Cortex of kidney (tissue), 1 donor: ENCODE results near the gene ARFGEF3.

ENCODE experiments used
- DNase-seq: peaks from one replicate; lab custom pipeline; 2025; lab: John Stamatoyannopoulos, UW

ARFGEF3 gene

DNA sequence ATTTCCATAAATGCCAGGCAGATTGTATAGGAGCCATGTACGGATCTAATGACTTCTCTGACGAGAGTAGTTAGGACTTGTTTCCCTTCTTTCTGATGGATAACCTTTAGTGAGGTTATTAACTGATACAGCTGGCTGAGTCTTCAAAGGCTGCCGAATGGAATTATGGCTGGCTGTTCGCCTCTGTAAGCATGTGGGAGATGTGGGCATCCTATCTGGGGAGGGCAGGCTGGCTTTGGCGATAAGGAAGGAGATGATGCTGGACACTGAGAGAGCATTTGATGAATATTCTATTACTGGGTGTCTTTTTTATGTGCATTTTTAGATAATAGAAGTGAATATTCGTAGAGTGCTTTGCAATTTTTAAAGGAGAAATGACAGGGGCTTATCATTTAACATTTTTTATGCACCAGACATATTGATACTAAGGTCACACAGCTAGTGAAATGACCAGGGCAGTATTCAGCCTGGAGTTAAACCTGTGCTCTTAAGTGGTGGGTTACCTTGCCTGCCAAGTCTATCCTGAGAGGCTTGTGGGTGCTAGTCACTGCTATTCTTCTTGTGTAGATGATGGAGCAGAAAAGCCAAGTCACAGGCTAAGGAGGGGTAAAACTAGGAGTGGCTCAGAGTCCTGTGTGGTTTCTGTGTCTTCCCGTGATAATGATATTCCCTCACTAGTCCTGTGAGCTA, 53.5 kb downstream of the ARFGEF3 start:
- no peak for DNase-seq

- no peak for DNase-seq
Observed at GRCh38 chr6:138218449-138218848, 56.7 kb downstream of the ARFGEF3 start, which contains the start of gene PBOV1. Gene PBOV1, minus strand, starts transcription at chr6:138218491. Its CDS starts 96 bp downstream, at chr6:138218395.

GRCh38 chr6:138219398-138219797, 57.7 kb downstream of the ARFGEF3 start:
- DNase-seq, result no peak

DNA sequence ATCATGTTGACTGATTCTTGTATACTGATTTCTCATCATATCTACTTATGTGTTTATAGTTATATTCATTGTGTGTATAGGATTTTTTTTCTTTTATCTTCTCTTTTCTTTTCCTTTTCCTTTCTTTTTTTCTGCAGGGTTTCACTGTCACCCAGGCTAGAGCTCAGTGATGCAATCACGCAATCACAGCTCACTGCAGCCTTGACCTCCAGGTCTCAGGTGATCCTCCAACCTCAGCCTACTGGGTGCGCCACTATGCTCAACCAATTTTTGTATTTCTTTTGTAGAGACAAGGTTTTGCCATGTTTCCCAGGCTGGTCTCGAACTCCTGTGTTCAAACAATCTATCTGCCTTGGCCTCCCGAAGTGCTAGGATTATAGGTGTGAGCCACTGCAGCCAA, 58.2 kb downstream of the ARFGEF3 start:
- no peak for DNase-seq

- no peak for DNase-seq
Observed at GRCh38 chr6:138222901-138223546, 61.3 kb downstream of the ARFGEF3 start.

DNA sequence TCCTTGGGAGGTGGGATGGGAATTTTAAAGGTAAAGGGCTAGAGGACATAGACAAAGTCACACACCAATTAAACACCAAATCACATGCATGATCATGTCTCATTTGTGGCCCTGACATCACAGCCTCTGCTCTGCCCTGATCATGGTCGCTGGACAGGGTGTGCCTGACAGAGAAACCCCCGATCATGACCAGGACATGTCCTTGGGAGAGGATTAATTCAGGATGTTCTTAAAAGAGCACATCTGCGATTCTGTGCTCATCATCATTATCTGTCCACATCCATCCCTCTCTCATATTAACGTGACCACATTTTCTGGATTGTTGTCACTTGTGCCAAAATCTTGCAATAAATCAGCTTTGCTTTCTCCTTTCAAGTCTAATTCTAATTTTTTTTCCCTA, 64.2 kb downstream of the ARFGEF3 start:
- DNase-seq, result no peak

DNA sequence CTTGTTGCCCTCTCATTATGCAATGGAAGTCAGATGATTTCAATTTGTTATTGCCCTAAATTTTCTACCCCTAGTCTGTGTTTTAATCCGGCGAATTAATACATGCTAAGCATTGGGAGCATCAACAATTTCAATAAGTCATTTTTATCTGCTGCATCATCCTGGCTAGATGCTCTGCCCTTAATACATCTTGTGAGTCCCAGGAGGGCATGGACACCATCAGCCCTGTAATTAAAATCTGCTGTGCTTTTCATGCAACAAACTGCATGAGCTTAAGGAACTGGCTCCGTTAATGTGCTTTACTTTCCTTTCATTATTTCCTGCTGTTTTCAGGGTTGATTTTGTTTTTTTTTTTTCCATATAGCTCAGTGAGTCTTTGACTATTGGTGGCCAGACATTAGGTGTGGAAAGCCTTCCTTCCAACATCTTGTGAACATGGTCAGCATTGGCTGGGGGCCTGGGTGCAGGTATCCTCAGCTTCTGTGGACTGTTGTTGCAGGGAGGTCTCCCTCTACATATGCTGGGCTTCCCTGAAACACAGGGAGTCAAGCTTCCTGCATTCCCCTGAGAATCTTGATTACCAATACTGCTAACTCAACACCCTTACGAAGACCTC, 65.1 kb downstream of the ARFGEF3 start:
- no peak for DNase-seq

- no peak for DNase-seq
Observed at GRCh38 chr6:138227316-138227781, 65.6 kb downstream of the ARFGEF3 start.

GRCh38 chr6:138229072-138229471, 67.3 kb downstream of the ARFGEF3 start:
- DNase-seq, result no peak

DNA sequence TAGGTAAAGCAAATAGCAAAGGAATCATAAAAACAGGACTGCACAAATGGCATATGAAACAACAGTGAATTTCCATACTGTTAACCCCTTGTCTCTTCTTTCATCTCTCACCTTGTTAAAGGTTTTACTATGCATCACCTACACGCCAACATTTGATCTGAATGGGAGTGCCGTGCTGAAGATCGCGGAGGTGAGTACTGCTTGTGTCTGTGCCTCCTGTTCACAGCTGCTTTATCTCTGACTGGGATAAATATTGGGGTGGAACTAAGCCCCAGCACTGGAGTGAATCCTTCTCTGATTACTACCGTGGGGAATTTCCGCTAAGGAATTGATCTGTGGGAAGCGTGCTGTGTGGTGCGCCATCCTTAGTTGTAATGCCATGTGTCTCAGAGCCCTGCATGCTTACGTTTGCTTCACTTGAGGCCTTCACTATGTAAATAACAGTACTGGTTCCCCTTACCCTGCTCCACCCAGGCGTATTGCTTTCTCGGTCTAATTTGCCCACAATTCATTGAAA, 68.0 kb downstream of the ARFGEF3 start:
- DNase-seq, result no peak

- DNase-seq, result no peak
Observed at GRCh38 chr6:138230221-138230620, 68.5 kb downstream of the ARFGEF3 start.

GRCh38 chr6:138230759-138231380, 69.1 kb downstream of the ARFGEF3 start:
- DNase-seq, result no peak

DNA sequence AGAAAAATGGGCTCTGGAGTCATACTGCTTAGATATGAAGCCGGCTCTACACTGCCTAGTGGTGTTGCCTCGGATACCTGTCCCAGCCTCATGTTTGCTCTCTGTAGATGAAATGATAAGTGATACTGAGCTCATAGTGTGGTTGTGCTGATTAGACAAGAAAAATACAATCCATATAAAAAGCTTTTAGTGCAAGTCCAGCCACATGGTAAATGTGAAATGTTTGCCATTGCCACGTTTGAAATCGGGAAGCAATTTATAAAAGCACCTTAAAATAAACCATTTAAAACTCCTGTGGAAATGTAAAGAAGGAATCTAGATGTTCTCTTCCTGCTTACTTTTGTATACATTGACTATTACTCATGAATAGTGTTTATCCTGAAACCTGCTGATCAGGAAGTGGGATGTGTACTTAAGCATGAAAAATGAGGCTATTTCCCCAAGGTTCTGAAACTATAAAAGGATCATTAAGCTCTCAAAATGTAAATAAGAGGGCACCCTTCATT, 69.7 kb downstream of the ARFGEF3 start:
- DNase-seq, result no peak

DNA sequence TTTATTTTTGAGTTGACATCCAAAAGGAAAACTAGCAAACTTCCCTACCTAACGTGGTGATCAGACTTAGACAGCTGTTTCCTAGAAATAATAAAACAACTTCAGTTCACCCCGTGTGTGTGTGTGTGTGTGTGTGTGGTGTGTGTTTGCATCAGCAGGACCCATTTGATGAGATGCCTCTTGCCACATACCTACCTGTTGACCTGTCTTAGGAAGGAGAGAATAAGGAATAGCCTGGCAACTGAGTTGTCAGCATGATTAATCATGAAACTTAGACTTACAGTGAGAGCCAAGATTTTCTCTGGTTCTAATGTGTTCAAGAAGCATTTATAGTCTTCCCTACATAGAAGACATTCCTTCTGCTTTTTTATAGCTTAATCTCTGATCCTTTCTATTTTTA, 72.6 kb downstream of the ARFGEF3 start:
- no peak for DNase-seq

DNA sequence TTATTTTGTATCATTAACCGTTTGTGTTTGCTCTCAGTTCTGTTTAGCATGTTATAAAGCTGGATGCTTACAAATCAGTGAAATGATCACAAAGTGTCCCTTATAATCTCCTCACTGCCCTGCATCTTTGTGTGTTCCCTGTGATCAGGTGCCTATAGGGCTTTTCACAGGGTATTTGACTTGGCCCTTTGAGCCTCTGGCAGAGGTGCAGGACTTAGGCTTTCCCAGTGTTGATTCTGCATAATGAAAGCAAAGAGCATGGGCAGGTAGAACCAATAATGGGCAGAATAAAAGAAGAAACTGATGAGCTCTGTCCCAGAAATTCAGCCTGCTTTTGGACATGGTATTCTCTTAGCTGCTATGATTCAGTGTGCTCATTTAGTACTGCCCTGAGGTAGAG, 73.5 kb downstream of the ARFGEF3 start:
- DNase-seq, result no peak

DNA sequence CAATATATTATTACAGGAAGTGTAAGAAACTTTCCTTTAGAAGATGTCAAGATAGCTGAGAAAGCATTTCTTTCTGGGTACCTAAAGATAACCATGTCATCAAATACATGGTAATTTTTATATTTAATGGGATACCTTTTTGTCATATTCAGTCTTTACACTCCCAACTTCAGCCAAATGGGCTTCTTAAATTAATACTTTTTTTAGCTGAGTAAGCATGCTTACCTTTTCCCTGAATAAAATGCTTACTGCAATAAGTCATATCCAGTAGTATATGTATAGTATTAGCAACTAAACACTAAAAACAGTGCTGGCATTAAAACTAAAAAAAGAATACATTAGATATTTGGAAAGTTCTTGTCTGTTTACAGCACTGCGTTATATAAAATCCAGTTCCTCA, 74.0 kb downstream of the ARFGEF3 start:
- no peak for DNase-seq

GRCh38 chr6:138237463-138237862, 75.7 kb downstream of the ARFGEF3 start:
- no peak for DNase-seq

- DNase-seq, result no peak
Observed at GRCh38 chr6:138238368-138238767, 76.6 kb downstream of the ARFGEF3 start.

GRCh38 chr6:138239774-138240173, 78.0 kb downstream of the ARFGEF3 start:
- DNase-seq, result no peak

DNA sequence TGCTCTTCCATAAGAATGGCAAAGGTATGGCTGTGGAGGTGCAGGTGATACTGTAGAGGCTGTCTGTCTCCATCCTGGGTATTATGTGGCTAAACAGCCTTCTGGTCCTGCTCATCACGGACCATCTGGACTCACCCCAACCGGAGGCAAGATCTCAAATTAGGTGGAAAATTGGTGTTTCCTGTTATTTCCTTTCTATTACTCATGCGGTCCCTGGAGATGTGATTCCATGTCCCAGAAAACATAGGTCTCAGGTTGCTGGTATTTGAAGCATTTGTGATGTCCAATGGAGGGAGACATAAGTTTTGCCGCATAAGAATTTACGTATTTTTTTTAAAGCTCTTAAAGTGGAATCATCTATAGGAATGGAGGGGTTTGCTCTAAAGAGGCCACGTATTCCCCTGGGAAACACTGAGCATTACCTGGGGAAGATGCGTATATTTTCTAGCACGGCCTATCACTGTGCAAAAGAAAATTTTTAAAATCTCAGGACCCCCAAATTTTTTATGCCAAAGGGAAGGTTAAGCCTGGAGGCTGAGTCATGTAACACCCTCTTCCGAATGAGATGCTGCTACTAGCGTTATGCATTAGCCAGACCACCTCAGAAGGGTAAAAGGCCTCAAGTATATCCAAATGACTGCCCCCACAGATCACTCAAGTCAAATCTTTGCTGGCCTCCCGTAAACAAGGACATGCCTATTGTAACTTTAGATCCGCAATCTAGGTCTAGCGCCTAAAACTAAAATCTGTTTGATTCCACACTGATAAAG, 78.9 kb downstream of the ARFGEF3 start:
- no peak for DNase-seq

- DNase-seq, result no peak
Observed at GRCh38 chr6:138241381-138241780, 79.6 kb downstream of the ARFGEF3 start.

DNA sequence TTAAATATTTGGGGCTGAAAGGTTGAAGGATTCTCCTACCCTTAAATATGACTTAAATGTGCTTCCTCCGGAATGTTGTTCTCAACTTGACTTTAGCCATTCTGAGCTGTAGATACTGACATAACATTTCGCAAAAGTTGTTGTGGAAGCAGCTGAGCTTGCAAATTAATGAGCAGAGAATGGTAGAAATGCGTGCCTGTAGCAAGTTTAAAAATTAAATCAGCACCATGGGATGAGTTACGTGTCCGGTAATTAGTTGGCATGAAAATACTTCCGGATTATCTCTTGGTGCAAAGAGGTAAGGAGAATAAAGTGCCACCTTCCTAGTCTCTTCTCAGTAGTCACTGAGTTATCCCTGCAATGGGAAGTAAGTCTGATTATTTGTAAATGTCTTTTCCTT, 80.2 kb downstream of the ARFGEF3 start:
- no peak for DNase-seq
